Neural crest cell (in vitro differentiated cells): ENCODE results near the gene SPTAN1. TPM values are rescaled to one million over a fixed set of nuclear protein-coding genes. Genes with fewer than 3 reads are reported as not detected.

Source experiments
- DNase-seq: peaks from one replicate; pipeline ENCODE4 v3.0.0; 2021; ENCODE audit warnings: low read depth, mixed read lengths, low spot score
- H3K27ac Mint-ChIP-seq: one replicate; pipeline ENCODE4 v1.8.0; 2021; ENCODE audit warnings: mild to moderate bottlenecking, mixed read lengths; ENCODE audit not compliant: unreplicated experiment
- H3K27me3 Mint-ChIP-seq: 2 replicates; pipeline ENCODE4 v1.8.0; 2021; ENCODE audit warnings: low read depth, mild to moderate bottlenecking, mixed read lengths
- H3K36me3 Mint-ChIP-seq: 2 replicates; pipeline ENCODE4 v1.8.0; 2021; ENCODE audit warnings: low read depth, mild to moderate bottlenecking, mixed read lengths
- H3K4me1 Mint-ChIP-seq: 2 replicates; pipeline ENCODE4 v1.8.0; 2021; ENCODE audit warnings: mixed read lengths
- H3K4me3 Mint-ChIP-seq: one replicate; pipeline ENCODE4 v1.8.0; 2021; ENCODE audit warnings: mild to moderate bottlenecking, mixed read lengths
- H3K9me3 Mint-ChIP-seq: 2 replicates; pipeline ENCODE4 v1.8.0; 2021; ENCODE audit warnings: mixed read lengths
- CTCF ChIP-seq: fragments of 200-600 bp; sonication (generic); conservative IDR thresholded peaks from 2 replicates; pipeline ENCODE4 v1.5.0; 2021; ENCODE audit warnings: antibody characterized with exemption, mild to moderate bottlenecking
- total RNA-seq: library from RNA; stranded (reverse); gene quantifications from 2 replicates; pipeline ENCODE4 v1.2.1, GENCODE V29; 2021

The SPTAN1 gene
- total RNA-seq, 1 donor from 2014 or later = 289 TPM

- no peaks in the 10 kb centered on the region for H3K4me1 Mint-ChIP-seq
- DNase-seq = no peak
- no peaks in the 10 kb centered on the region for H3K9me3 Mint-ChIP-seq
- H3K4me3 Mint-ChIP-seq = no peak overlapping the region
- no peak overlapping the region for H3K27ac Mint-ChIP-seq
- H3K27me3 Mint-ChIP-seq = no peaks in the 10 kb centered on the region
- peaks cover 5% of the 10 kb centered on the region for H3K36me3 Mint-ChIP-seq
- TF ChIP-seq CTCF = no peak
Measured at GRCh38 chr9:128512820-128513219, 39.6 kb upstream of the SPTAN1 start.

- no peak for TF ChIP-seq CTCF
- no peak overlapping the region for H3K4me3 Mint-ChIP-seq
- H3K4me1 Mint-ChIP-seq = no peaks in the 10 kb centered on the region
- H3K27ac Mint-ChIP-seq = no peak overlapping the region
- H3K27me3 Mint-ChIP-seq = no peaks in the 10 kb centered on the region
- peaks cover 13% of the 10 kb centered on the region for H3K36me3 Mint-ChIP-seq
- DNase-seq = no peak
- H3K9me3 Mint-ChIP-seq = no peaks in the 10 kb centered on the region
Measured at GRCh38 chr9:128521956-128522355, 30.4 kb upstream of the SPTAN1 start.

- no peaks in the 10 kb centered on the region for H3K9me3 Mint-ChIP-seq
- no peaks in the 10 kb centered on the region for H3K4me1 Mint-ChIP-seq
- DNase-seq = peak; percentile 3
- H3K27me3 Mint-ChIP-seq = no peaks in the 10 kb centered on the region
- TF ChIP-seq CTCF = no peak
- peaks cover 10% of the 10 kb centered on the region for H3K36me3 Mint-ChIP-seq
- H3K27ac Mint-ChIP-seq = no peak overlapping the region
- H3K4me3 Mint-ChIP-seq = no peak overlapping the region
Measured at GRCh38 chr9:128523199-128523925, 29.0 kb upstream of the SPTAN1 start.

- H3K27ac Mint-ChIP-seq = no peak overlapping the region
- no peaks in the 10 kb centered on the region for H3K4me1 Mint-ChIP-seq
- H3K36me3 Mint-ChIP-seq = peaks cover 3% of the 10 kb centered on the region
Measured at GRCh38 chr9:128526720-128527119, 25.7 kb upstream of the SPTAN1 start.

GRCh38 chr9:128528445-128529160 is 23.8 kb upstream of the SPTAN1 start:
- Mint-ChIP-seq H3K4me1 (no peaks in the 10 kb centered on the region), H3K27me3 (no peaks in the 10 kb centered on the region), H3K36me3 (peaks cover 5% of the 10 kb centered on the region), H3K9me3 (no peaks in the 10 kb centered on the region), H3K27ac (no peak overlapping the region), H3K4me3 (no peak overlapping the region)
- TF ChIP-seq CTCF = no peak
- no peak for DNase-seq

More at GRCh38 chr9:128526720-128527119, 25.7 kb upstream of the SPTAN1 start:
- no peak for DNase-seq
- H3K27me3 Mint-ChIP-seq = no peaks in the 10 kb centered on the region
- no peaks in the 10 kb centered on the region for H3K9me3 Mint-ChIP-seq
- TF ChIP-seq CTCF = no peak
- no peak overlapping the region for H3K4me3 Mint-ChIP-seq
